Hematopoietic multipotent progenitor cell (in vitro differentiated cells): ENCODE data around the gene HORMAD2. TPM values are rescaled to one million over a fixed set of nuclear protein-coding genes. Genes with fewer than 3 reads are reported as not detected.
"Not testable (repeated sequence)": the region's sequence is repeated elsewhere in the genome, so short reads cannot be mapped to it uniquely, and the experiment has no call there.

Experiments used
- DNase-seq, 3 donors: peaks; one replicate each; pipeline ENCODE4 v3.0.0-alpha.2; 2011 to 2015; ENCODE audit warnings: low read depth in 2 of 3, low spot score in 2 of 3
- total RNA-seq: library from RNA; depleted of rRNA; stranded (reverse); fragments of >200 nt; gene quantifications from one replicate; pipeline ENCODE4 v1.2.3, GENCODE V29; 2012

The HORMAD2 gene
- total RNA-seq, 1 donor = not detected

DNA sequence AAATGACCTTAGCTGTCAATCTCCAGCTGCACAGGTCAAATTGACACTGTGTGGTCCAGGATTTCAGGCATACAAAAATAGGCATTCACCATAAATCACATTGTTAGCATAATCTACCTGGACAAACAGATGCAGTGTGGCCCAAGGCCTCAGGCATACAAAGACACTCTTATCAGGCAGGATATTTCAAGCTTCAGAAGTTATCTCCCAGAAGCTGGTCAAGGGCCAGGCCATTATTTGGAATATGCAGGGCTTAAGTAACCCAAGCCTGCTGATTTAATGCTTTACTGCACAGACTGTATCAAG is 25.5 kb upstream of the HORMAD2 start:
- no peak for DNase-seq

DNA sequence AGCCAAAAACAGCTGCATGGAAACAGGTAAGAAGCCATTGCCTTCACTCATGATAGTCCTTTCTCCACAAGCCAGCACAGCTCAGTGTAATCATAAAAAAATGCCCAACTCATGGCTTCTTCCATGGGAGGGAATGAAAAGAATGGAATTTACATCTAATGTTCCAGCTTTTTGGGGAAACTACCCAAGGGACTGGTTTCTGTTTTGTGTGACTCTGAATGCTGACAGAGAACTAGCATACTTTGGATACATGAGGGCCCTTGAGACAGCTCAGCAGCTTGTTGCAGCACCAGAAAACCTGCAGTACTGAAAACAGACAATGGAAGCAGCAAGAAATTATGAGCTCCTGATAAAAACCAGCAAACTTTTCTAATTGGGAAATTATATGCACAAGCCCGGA is 24.2 kb upstream of the HORMAD2 start:
- DNase-seq = no peak

DNA sequence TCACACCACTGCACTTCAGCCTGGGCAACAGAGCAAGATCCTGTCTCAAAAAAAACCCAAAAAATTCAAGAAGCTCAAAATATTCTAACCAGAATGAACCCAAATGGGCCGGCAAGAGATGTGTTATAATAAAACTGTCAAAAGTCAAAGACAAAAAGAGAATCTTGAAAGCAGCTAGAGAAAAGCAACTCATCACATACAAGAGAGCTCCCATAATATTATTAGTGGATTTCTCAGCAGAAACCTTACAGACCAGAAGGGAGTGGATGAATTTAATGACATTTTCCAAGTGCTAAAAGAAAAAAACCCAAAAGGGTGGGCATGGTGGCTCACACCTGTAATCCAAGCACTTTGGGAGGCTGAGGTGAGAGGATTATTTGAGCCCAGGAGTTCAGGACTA is 22.9 kb upstream of the HORMAD2 start:
- DNase-seq = no peak

DNA sequence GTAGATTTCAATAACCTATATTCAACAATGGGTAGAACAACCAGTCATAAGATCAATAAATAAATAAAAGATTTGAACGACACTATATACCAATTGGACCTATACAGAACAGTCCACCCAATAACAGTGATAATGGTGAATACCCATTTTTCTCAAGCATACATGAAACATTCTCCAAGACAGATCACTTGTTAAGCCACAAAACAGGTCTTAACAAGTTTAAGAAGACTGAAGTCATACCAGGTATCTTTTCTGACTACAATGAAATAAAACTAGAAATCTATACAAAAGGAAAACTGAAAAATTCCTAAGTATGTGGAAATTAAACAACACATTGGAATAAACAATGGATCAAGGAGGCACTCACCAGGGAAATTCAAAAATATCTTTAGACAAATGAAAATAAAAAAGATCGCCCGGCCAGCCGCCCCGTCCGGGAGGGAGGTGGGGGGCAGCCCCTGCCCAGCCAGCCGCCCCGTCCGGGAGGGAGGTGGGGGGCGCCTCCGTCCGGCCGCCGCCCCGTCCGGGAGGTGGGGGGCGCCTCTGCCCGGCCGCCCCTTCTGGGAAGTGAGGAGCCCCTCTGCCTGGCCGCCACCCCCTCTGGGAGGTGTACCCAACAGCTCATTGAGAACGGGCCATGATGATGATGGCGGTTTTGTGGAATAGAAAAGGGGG is 20.8 kb upstream of the HORMAD2 start:
- DNase-seq = not testable (repeated sequence)

DNA sequence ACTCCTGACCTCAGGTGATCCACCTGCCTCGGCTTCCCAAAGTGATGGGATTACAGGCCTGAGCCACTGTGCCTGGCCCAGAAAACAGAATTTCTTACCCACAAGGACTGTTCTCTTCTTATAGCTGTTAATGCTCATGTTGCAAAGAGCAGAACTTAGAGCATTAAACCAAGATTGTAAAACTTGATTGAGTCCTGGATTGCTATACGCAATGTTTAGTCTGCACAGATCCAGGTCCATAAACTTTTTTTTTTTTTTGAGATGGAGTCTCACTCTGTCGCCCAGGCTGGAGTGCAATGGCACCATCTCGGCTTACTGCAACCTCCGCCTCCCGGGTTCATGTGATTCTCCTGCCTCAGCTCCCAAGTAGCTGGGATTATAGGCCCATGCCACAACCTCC is 19.2 kb upstream of the HORMAD2 start:
- not testable (repeated sequence) for DNase-seq

DNA sequence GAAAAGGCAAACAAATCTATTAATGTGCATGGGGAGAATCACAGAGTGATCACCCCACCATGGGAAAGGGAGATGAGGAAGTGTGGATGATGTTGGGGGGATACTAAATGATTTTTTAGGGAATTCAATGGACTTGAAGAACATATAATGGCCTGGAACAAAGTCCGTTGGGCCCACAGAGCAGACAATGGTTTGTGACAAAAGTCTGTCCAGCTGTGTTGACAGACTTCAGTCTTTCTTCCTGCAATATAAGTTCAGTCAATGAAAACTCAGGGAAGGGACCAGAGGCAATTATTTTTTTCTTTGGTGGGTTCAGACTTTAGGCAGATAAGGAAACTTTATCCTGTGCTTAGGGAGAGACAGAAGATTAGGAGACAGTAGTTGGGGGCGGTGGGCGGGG is 18.0 kb upstream of the HORMAD2 start:
- no peak for DNase-seq

DNA sequence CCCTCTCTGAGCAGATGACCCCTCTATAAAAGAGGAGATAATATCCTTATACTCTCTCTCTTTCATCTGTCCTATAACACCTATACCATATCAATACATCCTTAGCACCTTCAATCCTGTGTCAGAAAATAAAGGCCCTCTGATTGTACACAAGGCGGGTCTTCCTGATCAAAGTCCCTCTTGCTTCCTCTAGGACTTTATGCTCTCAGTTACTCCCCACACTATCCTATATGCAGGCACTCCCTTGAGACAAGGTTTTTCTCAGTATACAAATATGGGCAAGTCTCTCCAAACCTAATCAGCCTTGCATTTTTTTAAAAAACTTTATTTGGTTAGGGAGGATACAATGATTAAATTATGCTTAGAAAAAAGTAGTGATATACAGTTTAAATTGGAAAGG is 17.3 kb upstream of the HORMAD2 start:
- no peak for DNase-seq

DNA sequence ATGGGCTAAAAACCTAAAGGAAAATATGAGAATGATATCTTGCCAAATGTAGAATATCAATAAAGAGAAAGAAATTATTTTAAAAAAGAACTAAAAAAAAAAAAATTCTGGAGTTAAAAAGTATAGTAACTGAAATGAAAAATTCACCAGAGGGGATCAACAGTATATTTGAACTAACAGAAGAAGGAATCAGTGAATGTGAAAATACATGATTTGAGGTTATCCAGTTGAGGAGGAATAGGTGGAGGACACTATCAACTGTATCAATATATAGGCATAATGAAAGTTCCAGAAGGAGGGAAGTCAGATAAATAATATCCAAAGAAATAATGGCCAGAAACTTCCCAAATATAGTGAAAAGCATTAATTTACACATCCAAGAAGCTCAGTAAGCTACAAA is 16.1 kb upstream of the HORMAD2 start:
- DNase-seq = no peak

DNA sequence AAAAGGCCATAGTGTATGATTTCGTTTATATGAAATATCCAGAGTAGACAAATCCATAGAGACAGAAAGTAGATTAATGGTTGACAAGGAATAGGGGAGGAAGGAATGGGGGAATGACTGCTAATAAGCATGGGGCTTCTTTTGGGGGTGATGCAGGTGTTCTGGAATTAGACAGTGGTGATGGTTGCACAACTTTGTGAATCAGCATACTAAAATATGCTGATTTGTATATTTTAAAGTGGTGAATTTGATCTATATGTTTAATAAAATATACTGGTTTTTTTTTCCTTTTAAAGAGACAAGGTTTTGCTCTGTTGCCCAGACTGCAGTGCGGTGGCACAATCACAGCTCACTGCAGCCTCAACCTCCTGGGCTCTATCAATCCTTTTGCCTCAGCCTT is 6.5 kb upstream of the HORMAD2 start:
- DNase-seq = no peak

DNA sequence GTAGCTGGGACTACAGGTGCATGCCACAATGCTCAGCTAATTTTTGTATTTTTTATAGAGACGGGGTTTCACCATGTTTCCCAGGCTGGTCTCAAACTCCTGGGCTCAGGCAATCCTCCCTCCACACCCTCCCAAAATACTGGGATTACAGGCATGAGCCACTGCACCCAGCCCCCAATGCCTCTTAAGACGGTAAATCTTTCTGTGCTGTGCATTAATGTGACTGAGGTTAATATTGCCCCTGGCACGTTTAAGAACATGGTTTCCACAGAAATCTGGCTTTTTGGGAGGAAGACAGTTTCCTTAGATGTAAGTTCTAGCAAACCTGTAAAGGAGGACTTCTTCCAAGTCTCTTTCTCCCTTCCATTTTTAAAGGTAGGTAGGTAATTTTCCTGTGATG is 6.1 kb upstream of the HORMAD2 start:
- DNase-seq = no peak

DNA sequence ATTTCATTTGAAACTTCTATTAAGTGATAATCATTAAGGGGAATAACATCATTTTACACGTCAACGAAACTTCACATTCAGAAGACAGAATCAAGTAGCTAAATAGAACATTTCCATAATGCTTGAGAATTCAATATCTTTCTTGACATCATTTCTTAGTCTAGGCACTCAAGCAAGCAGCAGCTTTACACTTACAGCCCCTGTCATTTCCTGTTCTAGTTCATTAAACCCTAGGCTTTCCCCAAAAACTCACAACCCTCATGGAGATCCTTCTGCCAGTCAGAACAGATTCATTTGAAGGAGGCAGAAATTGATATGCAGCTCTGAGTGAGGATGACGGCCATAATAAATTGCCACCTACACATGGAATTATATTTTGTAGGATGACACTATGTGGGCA is 5.3 kb upstream of the HORMAD2 start:
- no peak for DNase-seq

DNA sequence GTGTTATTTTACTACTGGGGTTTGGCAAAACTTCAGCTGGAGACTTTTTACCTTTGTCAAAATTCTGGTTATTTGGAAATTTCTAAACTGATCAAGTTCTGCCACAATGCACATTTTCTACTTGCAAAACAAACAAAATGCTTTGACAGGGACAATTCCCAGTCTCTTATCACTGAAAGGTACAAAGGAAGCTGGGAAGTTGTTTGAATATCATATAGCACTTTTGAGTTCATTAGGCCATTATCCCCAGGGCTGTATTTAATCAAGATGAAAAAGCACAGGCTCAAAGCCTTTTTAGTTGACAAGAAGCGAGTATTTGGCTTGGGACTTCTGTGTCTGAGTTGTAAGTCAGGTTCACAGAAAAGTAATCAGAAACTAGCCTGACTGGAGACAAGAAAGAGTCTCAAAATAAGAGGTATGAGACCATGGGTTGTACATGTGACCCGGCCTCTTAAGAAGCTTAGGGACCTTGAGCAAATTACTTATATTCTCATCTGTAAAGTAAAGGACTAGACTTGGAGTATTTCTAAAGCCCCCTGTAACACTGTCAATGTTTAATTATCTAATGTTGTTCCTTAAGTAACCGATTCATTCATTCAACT is 2.9 kb upstream of the HORMAD2 start:
- no peak for DNase-seq

DNA sequence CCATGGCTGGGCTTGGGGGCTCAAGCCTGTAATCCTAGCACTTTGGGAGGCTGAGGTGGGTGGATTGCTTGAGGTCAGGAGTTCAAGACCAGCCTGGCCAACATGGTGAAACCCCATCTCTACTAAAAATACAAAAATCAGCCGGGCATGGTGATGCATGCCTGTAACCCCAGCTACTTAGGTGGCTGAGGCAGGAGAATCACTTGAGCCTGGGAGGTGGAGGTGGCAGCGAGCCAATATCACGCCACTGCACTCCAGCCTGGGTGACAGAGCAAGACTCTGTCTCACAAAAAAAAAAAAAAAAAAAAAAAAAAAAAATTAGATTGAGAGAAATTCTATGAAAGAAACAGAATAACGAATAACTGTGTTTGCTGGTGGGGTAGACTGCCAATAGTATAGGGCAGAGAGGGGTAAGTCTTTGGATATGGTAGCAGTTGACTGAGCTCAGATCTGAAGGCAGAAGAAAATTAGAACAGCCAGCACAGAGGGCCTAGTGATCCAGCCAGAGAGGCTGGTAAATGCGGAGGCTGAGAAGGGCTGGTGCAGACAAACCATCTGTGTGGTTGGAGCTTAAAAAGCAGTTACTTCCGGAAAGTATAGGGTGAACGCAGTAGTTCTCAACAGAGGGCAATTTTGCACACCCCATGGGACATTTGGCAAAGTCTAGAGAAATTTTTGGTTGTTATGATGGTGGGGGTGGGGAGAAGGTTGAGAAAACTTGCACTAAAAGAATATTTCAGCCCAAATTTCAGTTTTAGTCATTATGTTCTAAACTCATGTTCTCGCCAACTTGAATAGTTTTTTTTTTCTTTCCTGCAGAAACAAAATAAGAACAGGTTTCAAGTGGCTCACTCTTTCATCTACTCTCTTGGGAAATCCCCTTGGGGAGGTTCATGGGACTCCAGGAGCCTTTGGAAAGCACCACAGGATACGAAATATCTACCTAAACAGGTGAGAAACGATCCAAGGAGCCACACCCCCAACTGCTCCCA is 1.6 kb upstream of the HORMAD2 start:
- peak in 1 of 3 donors; percentile 2 for DNase-seq

DNA sequence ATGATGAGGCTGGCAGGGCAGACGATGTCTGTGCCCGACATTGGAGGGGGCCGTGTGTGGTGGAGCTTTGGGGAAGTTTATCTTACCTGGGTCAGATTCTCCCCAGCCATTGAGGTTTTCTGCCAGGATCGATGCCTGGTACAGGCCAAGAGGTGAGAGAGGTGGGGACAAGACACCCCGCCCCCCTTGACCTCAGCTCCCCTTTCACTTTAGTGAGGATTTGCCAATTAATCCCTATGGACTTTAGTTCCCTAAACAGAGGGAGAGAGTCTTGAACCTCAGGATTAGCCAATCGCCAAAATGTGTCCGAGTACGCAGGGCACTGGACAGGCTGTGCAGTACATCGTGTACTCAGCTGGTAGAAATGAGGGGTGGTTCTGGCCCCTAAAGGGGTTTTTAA is 541 bp downstream of the HORMAD2 start:
- no peak for DNase-seq

DNA sequence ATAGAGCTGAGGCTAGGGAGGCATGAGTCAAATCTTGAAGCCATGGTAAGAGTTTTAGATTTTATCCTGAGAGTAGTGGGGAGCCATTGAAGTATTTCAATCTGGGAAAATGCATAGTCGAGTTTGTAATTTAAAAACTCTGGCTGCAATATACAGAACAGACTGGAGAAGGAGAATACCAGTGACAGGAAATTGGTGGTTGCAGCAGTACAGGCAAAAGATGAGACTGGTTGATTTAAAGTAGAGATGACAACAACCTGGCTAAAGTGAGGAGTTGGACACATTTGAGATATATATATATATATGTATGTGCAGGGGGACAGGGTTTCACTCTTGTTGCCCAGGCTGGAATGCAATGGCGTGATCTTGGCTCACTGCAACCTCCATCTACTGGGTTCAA is 6.2 kb downstream of the HORMAD2 start:
- no peak for DNase-seq

DNA sequence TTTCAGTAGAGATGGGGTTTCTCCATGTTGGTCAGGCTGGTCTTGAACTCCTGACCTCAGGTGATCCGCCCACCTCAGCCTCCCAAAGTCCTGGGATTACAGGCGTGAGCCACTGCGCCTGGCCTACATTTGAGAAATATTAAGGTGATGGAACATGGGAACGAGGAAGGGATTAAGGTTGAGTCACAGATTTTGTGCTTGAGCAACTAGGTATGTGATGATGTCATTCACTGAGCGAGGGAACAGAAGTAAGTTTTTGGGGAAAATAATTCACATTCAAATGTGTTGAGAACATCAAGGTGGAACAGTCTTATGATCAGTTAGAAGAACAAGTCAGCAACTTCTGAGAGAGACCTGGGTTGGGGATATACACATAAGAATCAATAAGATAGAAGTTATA is 6.8 kb downstream of the HORMAD2 start:
- not testable (repeated sequence) for DNase-seq

DNA sequence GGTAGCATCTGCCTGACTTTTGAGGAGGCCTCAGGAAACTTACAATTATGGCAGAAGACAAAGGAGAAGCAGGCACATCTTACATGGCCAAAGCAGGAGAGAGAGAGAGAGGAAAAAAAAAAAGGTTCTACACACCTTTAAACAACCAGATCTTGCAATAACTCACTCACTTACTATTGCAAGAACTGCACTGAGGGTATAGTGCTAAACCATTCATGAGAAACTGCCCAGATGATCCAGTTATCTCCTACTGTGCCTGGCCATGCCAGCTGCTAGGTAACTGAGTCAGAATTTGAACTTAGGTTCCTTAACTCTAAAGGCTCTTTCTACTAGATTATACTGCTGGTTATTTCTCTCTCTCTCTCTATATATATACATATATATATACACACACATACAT is 7.3 kb downstream of the HORMAD2 start:
- no peak for DNase-seq

DNA sequence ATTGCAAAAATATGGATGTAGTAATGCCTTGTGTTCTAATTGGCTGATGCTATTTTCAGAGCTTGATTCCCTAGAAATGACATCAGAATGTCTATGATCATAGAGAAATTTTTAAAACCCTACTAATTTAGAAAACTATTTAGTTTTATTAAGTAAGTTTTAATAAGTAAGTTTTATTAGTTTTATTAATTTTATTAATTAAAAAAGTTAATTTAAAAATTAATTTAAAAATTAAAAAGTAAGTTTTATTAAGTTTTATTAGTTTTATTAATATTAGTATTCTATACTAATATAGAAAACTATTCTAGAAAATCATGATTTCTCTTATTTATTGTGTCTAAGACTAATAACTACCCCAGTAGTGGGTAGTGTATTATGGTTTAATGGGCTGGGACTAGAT is 8.2 kb downstream of the HORMAD2 start:
- DNase-seq = no peak

DNA sequence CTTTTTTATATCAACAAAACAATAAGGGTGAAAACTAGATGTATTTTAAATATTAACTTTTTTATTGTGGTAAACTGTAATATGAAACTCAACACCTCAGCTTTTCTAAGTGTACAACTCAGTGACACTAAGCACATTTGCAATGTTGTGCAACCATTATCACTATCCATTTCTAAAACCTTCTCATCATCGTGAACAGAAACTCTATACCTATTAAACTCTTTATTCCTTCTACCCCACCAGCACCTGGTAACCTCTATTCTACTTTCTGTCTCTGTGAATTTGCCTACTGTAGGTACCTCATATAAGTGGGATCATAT is 9.4 kb downstream of the HORMAD2 start:
- DNase-seq = no peak

DNA sequence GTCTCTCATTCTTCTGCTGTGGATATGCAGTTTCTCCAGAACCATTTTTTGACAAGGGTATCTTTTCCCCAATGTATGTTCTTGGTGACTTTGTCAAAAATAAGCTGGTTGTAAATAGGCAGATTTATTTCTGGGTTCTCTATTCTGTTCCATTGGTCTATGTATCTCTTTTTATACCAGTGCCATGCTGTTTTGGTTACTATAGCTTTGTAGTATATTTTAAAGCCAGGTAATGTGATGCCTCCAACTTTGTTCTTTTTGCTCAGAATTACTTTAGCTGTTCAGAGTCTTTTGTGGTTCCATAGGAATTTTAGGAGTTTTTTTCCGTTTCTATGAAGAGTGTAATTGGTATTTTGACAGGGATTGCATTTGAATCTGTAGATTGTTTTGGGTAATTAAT is 12.4 kb downstream of the HORMAD2 start:
- DNase-seq = no peak

DNA sequence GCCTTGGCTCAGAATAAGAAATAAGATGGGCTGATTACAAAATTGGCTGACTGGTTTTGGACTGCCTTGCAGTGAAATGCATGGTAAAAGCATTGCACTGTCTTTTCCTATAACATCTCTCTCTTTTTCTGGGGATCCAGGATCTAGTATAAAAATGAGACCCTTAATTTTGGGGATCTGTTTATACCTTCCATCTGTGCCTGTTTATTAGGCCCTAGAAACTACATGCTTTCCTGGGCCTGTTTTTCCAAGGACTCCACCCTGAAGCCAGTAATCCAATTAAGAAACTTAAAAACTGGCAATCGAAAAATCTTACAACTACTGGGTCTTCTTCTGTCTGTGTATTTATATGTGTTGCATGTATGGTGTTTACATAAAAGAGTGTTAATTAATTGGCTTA is 14.5 kb downstream of the HORMAD2 start:
- DNase-seq = no peak

DNA sequence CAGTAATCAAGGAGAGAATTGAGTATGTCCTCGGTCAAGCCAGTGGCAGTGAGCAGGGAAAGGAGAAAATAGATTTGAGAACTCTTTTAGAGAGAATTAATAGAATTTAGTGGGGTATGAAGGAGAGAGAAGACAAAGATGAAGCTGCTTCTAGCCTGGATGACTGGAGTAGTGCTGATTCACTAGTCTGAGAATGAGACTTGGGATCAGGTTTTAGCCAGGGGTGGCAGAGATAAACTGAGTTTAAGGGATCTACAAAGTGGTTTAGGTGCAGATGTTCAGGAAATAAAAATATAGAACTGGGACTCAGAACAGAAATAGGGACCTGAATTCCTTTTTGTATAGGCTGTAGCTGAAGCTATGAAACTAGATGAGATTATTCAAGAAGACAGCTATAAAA is 17.6 kb downstream of the HORMAD2 start:
- DNase-seq = no peak
